Stimulated activated CD4-positive, alpha-beta T cell treated with anti-CD3 and anti-CD28 coated beads, Interleukin-15, amount 100 ng/mL, for 24 hours (primary cell): ENCODE measurements around the gene SMURF2.
"Not testable (repeated sequence)": the region's sequence is repeated elsewhere in the genome, so short reads cannot be mapped to it uniquely, and the experiment has no call there.

Source experiments
- DNase-seq: peaks from one replicate; pipeline ENCODE4 v3.0.0-alpha.2; 2020

Gene SMURF2

GRCh38 chr17:64664299-64664981 lies 2.3 kb upstream of the SMURF2 start:
- not testable (repeated sequence) for DNase-seq

DNA sequence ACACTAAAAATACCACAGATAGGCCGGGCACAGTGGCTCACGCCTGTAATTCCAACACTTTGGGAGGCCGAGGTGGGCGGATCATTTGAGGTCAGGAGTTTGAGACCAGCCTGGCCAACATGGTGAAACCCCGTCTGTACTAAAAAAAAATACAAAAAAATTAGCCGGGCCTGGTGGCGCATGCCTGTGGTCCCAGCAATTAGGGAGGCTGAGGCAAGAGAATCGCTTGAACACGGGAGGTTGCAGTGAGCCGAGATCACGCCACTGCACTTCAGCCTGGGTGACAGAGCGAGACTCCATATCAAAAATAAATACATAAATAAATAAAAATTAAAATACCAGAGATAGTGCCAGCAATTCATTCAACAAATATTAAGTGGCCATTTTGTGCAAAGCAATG lies 1.7 kb upstream of the SMURF2 start:
- not testable (repeated sequence) for DNase-seq

DNA sequence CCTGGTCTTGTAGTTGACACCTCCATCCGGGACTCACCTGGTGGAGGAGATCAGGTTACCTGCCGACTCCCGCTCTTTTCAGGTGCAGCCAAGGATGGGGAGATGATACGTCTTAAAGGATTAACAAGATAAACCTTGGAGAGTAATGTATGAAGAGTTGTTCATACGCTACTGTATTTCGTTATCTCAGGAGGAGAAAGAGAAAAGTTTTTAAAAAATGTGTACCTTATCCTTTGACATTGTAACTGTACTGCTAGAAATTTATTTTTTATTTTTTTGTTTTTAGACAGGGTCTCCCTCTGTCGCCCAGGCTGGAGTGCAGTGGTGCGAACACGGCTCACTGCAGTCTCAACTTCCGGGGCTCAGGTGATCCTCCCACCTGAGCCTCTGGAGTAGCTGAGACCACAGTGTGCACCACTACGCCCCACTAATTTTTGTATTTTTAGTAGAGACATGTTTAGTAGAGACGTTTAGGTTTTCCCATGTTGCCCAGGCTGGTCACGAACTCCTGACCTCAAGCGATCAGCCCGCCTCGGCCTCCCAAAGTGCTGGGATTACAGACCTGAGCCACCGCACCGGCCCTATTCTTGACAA lies 764 bp upstream of the SMURF2 start:
- no peak for DNase-seq

- DNase-seq: no peak
These were observed 456 bp downstream of the SMURF2 start for GRCh38 chr17:64661726-64661975.

DNA sequence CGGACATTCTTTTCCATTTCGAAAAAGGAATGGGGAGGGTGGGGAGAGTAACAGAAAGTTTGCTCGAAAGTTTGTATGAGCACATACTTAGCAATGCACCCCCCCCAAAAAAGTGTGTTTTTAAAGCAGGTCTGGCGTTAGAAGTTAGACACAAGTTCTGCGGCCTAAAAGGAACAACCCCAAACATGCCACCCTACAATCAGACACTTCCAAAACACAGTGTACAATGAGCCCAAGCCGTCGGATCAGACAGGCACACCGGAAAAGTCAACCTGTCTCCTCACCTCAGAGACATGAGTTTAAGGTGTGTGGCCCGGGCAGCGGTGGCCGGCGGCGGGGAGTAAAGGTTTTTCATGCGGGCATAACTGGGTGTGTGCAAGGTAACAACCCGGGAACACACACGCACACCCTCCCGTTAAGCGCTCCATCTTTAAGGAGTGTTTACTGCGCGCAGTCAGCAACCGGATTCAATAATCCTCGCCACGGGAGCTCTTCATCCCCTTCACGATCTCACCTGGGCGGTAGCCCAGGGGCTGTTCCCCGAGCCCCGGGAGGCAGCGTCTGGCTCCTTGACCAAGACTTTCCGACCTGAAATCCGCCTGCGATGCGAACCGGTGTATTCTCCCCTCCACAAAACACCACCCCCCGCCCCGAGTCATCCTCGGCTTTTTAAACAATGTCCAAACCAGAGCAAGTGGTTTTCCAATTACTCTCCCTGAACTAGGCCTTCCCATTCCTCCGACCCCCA lies 955 bp downstream of the SMURF2 start:
- DNase-seq: peak; percentile 50

DNA sequence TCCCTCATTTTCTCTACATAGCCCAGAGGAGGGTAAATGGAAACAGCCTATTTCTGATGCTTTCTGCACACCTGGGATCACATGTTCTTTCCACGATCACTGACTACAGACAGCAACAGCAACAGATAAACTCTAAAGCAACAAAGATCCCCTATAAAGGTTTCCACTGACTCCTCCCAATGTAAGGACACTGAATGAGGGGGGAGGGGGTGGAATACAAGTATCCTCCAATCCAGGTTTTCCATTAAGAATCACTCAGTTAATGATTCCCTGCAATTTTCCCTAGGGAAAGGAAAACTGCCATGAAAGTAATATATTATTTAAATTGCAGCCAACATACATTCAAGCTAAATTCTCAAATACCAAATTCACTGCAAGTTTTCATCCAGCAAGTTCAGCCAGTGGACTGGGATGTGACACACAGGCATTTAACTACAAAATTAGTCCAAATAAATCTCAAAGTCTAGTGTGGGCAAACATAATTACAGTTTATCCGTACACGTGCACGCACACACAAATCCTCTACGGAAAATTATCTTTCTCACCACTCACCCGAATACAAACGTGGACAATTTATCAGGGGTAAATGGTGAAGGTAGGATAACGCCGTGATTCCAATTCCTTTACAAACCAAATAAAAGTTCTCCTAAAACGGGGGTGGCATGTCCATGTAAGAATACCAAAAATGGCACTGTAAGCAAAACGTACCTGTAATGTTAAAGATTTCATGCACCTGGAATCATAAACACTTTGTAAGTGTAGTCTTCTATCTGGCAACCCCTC lies 1.7 kb downstream of the SMURF2 start:
- not testable (repeated sequence) for DNase-seq

DNA sequence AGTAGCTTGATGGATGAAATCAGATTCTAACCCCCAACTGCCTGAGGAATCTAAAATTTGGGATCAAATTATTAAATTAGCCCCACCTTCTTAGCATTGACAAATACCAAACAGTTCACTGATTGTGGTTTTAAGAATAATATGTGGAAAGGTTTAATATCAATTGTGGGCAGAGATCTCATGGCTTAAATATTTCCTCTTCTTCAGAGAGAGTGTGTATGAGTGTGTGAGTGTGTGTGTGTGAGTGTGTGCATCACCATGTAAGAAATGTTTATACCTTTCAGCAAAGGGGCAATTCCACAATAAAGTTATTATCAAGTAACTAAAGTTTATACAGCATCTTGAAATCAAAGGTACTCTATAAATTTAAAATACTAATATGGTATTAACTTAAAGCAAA lies 3.2 kb downstream of the SMURF2 start:
- DNase-seq: no peak

- DNase-seq: no peak
These were observed 4.4 kb downstream of the SMURF2 start for GRCh38 chr17:64657610-64658125.

- DNase-seq: no peak
These were observed 6.4 kb downstream of the SMURF2 start for GRCh38 chr17:64655704-64656103.

GRCh38 chr17:64653985-64654355 lies 8.1 kb downstream of the SMURF2 start:
- DNase-seq: no peak

- no peak for DNase-seq
These were observed 8.7 kb downstream of the SMURF2 start for GRCh38 chr17:64653325-64653984.

DNA sequence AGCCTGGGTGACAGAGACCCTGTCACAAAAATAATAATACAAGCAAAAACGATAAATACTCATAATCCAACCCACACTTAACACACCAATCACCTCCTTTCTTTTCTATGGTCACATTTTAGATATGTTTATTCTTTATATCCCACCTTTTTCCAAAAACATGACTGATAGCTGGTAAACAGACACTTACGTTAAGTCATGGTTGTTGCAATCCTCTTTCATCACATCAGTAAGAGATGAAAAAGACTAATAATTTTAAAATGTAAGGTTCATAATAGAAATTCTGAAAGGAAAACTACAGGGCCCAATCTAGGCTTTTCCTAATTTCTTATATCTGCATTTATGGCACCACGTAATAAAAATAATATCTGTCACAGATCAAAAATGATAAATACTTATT lies 10.2 kb downstream of the SMURF2 start:
- no peak for DNase-seq

DNA sequence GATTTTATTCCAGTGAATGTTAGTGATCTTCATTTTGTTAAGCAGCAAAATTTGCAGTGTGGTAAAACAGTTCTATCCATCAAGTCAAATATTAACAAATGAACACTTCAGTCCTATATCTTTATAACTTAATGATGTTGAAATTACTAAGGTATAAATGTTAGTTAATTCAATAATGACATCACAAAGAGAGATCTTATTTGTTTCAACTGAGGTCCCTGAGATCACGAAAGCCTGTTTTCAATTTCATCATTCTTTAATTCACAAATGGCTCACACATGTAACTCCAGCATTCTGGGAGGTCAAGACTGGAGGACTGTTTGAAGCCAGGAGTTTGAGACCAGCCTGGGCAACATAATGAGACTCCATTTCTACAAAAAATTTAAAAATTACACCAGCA lies 13.9 kb downstream of the SMURF2 start:
- DNase-seq: no peak

- DNase-seq: no peak
These were observed 14.3 kb downstream of the SMURF2 start for GRCh38 chr17:64647817-64648216.

- no peak for DNase-seq
These were observed 22.6 kb downstream of the SMURF2 start for GRCh38 chr17:64639516-64639915.

DNA sequence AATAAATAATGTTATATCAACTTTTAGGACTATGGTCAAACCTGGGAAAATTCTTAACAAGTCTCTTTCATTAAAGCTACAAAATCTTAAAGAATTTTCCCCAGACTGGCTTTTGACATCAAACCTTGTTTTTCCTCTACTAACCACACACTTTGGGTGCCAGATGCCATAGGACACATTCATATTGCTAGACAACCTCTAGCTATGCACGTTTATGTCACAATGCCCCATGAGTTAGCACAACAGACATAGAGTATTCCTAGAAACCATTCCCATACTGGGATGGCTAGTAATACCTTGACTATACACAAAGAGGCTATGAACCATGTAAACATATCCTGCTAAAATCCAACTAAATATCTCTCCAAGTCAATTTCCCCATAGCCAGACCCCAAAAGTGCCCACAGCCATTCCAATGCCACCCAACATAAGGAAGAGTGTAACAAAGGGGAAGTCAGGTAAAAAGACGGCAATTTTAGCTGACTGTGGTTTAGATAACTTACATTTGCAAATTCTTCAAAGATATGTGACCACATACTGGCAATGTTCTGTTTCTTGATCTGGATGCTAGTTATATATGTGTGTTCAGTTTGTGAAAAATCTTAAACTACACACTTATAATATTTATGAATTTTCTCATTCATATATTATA lies 23.4 kb downstream of the SMURF2 start:
- DNase-seq: no peak

- peak; percentile 27 for DNase-seq
These were observed 26.3 kb downstream of the SMURF2 start for GRCh38 chr17:64635647-64636305.

DNA sequence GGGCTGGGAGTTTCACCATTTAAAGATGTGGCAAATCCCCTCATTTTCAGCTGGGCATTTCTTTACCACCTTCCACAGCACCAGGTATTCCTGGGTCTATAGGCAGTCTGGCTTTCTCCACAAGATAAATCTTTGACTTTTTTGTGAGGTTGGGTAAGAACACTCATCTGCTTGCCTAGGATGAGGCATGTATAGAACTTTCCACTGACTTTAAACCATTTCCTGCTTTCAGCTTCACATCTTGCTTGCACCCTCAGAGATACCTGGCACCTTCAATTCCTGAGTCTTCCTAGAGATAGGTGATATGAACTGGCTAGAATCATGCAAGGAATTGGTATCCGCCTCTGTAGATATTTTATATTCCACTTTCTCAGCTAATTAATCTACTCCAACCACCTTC lies 27.9 kb downstream of the SMURF2 start:
- no peak for DNase-seq

GRCh38 chr17:64632606-64633005 lies 29.5 kb downstream of the SMURF2 start:
- DNase-seq: no peak

DNA sequence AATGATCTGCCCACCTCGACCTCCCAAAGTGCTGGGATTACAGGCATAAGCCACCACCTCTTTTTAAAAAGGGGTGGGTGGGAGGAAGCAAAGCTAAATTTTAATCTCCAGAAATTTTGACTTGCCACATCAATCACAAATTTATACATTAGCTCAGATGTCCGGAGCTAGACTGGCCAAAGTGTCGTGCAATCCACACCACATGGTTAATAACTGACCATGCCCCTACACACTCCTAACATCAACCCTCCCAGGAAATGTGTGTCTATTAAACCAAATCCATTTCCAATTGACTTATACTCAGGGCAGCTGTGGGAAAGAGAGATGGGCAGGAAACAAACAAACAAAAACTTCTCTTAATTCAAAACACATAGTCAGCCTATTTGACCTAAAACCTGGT lies 29.9 kb downstream of the SMURF2 start:
- DNase-seq: no peak

- DNase-seq: no peak
These were observed 31.5 kb downstream of the SMURF2 start for GRCh38 chr17:64630309-64631223.
